Cardiac muscle cell (in vitro differentiated cells and primary cell): ENCODE results near the gene CKS1B. TPM values are rescaled to one million over a fixed set of nuclear protein-coding genes. Genes with fewer than 3 reads are reported as not detected.

Experiments used
- DNase-seq, 2 donors: peaks; one replicate each; pipeline versions ENCODE4 v3.0.0 to v3.0.0-alpha.2; 2010 to 2017; ENCODE audit warnings: low read depth in 1 of 2, low spot score in 1 of 2
- H3K27ac ChIP-seq: fragments of 200-600 bp; sonication (generic); 2 replicates; pipeline ENCODE4 v1.5.1; 2016
- H3K27me3 ChIP-seq: fragments of 200-600 bp; sonication (generic); 2 replicates; pipeline ENCODE4 v1.6.0; 2016; ENCODE audit warnings: control low read depth
- H3K36me3 ChIP-seq: fragments of 200-600 bp; sonication (generic); 2 replicates; pipeline ENCODE4 v1.5.1; 2016; ENCODE audit warnings: control low read depth
- H3K4me1 ChIP-seq: fragments of 200-600 bp; sonication (generic); 2 replicates; pipeline ENCODE4 v1.8.1; 2017; ENCODE audit warnings: low read depth, mild to moderate bottlenecking, mixed run types
- H3K4me3 ChIP-seq: fragments of 200-600 bp; sonication (generic); 2 replicates; pipeline ENCODE4 v1.5.1; 2016; ENCODE audit warnings: mild to moderate bottlenecking
- H3K9me3 ChIP-seq: fragments of 200-600 bp; sonication (generic); 2 replicates; pipeline ENCODE4 v1.5.1; 2017; ENCODE audit warnings: low read depth, mild to moderate bottlenecking, control low read depth
- CTCF ChIP-seq: IDR thresholded peaks from 2 replicates; pipeline ENCODE4 v1.5.1; 2012; ENCODE audit warnings: low read depth, mild to moderate bottlenecking, low read length
- polyA plus RNA-seq: library from polyadenylated mRNA; unstranded; fragments of >200 nt; fragmentation: Nextera tagmentation; extraction: Ambion mirVana; gene quantifications from 2 replicates; pipeline ENCODE4 v1.2.1, GENCODE V29; 2016
- total RNA-seq: library from RNA; depleted of rRNA; stranded (reverse); fragments of >200 nt; gene quantifications from 2 replicates; pipeline ENCODE4 v1.2.3, GENCODE V29; 2016

Gene CKS1B
- total and polyA plus RNA-seq, 2 experiments from 2014 or later, result 96.5 to 157 TPM

GRCh38 chr1:154951901-154952657 lies 22.4 kb upstream of the CKS1B start:
- Histone ChIP-seq H3K4me1 (peaks cover 45% of the 10 kb centered on the region), H3K27me3 (no peaks in the 10 kb centered on the region), H3K9me3 (no peaks in the 10 kb centered on the region), H3K36me3 (peaks cover 5% of the 10 kb centered on the region), H3K4me3 (no peak overlapping the region), H3K27ac (peak overlapping the region; percentile 94)
- no peak for TF ChIP-seq CTCF
- peak in 1 of 2 donors; percentile 56 for DNase-seq

- Histone ChIP-seq H3K9me3 (no peaks in the 10 kb centered on the region), H3K27ac (peak overlapping the region; percentile 94), H3K36me3 (peaks cover 5% of the 10 kb centered on the region), H3K4me3 (no peak overlapping the region), H3K4me1 (peaks cover 45% of the 10 kb centered on the region), H3K27me3 (no peaks in the 10 kb centered on the region)
- TF ChIP-seq CTCF, result no peak
- DNase-seq, result no peak
These were observed 21.8 kb upstream of the CKS1B start for GRCh38 chr1:154952664-154953063.

GRCh38 chr1:154953611-154954038 lies 20.9 kb upstream of the CKS1B start:
- peaks cover 5% of the 10 kb centered on the region for H3K36me3 ChIP-seq
- no peaks in the 10 kb centered on the region for H3K9me3 ChIP-seq
- peak overlapping the region; percentile 0 for H3K4me3 ChIP-seq
- H3K27ac ChIP-seq, result peak overlapping the region; percentile 94
- DNase-seq, result peak in 1 of 2 donors; percentile 51
- no peak for TF ChIP-seq CTCF
- H3K27me3 ChIP-seq, result no peaks in the 10 kb centered on the region
- H3K4me1 ChIP-seq, result peaks cover 45% of the 10 kb centered on the region

- H3K4me1 ChIP-seq, result peaks cover 45% of the 10 kb centered on the region
- TF ChIP-seq CTCF, result no peak
- H3K36me3 ChIP-seq, result peaks cover 5% of the 10 kb centered on the region
- no peaks in the 10 kb centered on the region for H3K9me3 ChIP-seq
- peak overlapping the region; percentile 94 for H3K27ac ChIP-seq
- no peak overlapping the region for H3K4me3 ChIP-seq
- no peak for DNase-seq
- no peaks in the 10 kb centered on the region for H3K27me3 ChIP-seq
These were observed 19.9 kb upstream of the CKS1B start for GRCh38 chr1:154954541-154954940.

GRCh38 chr1:154955039-154955717 lies 19.3 kb upstream of the CKS1B start:
- peak overlapping the region; percentile 94 for H3K27ac ChIP-seq
- peaks cover 5% of the 10 kb centered on the region for H3K36me3 ChIP-seq
- no peaks in the 10 kb centered on the region for H3K9me3 ChIP-seq
- no peak for TF ChIP-seq CTCF
- no peaks in the 10 kb centered on the region for H3K27me3 ChIP-seq
- peaks cover 45% of the 10 kb centered on the region for H3K4me1 ChIP-seq
- DNase-seq, result peak; percentile 55 to 83
- peak overlapping the region; percentile 47 for H3K4me3 ChIP-seq
